Islet of Langerhans (tissue), 1 donor: ENCODE data around the gene RPUSD3.

Experiments used
- FAIRE-seq: peaks from one replicate; lab custom pipeline; 2011; peaks lifted over from hg19 to GRCh38; lab: Jason Lieb, UNC

RPUSD3 gene

GRCh38 chr3:9831253-9831652, 12.6 kb downstream of the RPUSD3 start:
- FAIRE-seq, result no peak

GRCh38 chr3:9828801-9829755, 14.7 kb downstream of the RPUSD3 start:
- FAIRE-seq, result no peak

GRCh38 chr3:9826815-9827573, 16.8 kb downstream of the RPUSD3 start:
- FAIRE-seq, result no peak

- FAIRE-seq, result no peak
Measured at GRCh38 chr3:9825451-9826040, 18.3 kb downstream of the RPUSD3 start.

DNA sequence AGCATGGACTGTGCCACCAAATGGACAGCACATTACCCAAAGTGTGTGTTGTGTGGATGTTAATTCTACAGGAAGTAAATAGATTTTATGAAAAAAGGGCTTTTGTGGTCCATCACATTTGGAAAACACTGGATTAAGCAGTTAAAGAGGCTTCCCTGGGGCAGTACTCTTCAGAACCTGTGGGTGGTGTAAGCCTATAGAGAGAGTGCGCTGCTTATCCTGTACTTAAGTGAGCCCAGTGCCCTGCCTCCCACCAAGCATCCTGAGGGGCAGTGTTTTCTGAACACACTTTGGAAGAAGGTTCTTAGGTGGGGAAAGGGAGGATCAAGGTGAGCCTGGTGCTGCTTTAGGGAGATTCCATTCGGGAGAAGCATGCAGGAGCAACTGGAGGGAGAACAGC, 22.9 kb downstream of the RPUSD3 start:
- FAIRE-seq, result no peak

DNA sequence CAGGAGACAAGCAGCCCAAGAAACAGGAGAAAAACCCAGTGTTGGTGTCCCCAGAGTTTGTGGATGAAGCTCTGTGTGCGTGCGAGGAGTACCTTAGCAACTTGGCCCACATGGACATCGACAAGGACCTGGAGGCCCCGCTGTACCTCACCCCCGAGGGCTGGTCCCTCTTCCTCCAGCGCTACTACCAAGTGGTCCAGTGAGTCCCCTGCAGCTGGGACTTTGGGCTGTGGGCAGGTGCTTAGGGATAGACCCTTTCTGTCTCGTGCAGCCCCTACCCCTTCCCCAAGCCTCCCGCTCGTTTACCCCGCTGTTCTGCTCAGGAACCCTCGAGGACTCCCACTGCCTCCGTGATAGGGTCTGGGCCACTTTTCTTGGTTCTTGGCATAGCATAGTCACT, 23.3 kb downstream of the RPUSD3 start:
- no peak for FAIRE-seq

- no peak for FAIRE-seq
Measured at GRCh38 chr3:9818666-9819335, 25.0 kb downstream of the RPUSD3 start.

DNA sequence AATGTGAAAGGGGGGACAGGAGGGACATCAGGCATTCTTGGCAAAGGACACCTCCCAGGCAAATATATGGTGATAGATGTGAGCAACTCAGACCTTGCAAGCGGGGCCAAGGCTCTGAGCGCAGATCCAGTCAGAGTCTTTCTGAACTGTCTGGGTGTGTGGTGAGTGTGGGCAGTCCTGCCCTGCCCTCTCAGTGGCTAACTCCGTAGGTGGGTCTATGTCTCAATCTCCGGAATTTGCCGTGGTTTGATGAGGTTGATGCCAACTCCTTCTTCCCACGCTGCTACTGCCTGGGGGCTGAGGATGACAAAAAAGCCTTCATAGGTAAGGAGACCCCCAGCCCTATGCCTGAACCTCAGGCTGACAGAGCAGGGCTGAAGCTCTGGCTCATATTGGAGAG, 26.4 kb downstream of the RPUSD3 start:
- FAIRE-seq, result no peak

- no peak for FAIRE-seq
Measured at GRCh38 chr3:9815986-9816385, 27.8 kb downstream of the RPUSD3 start.

- no peak for FAIRE-seq
Measured at GRCh38 chr3:9812870-9813483, 30.8 kb downstream of the RPUSD3 start.

GRCh38 chr3:9810846-9811245, 33.0 kb downstream of the RPUSD3 start:
- no peak for FAIRE-seq

- no peak for FAIRE-seq
Measured at GRCh38 chr3:9810433-9810770, 33.4 kb downstream of the RPUSD3 start.

DNA sequence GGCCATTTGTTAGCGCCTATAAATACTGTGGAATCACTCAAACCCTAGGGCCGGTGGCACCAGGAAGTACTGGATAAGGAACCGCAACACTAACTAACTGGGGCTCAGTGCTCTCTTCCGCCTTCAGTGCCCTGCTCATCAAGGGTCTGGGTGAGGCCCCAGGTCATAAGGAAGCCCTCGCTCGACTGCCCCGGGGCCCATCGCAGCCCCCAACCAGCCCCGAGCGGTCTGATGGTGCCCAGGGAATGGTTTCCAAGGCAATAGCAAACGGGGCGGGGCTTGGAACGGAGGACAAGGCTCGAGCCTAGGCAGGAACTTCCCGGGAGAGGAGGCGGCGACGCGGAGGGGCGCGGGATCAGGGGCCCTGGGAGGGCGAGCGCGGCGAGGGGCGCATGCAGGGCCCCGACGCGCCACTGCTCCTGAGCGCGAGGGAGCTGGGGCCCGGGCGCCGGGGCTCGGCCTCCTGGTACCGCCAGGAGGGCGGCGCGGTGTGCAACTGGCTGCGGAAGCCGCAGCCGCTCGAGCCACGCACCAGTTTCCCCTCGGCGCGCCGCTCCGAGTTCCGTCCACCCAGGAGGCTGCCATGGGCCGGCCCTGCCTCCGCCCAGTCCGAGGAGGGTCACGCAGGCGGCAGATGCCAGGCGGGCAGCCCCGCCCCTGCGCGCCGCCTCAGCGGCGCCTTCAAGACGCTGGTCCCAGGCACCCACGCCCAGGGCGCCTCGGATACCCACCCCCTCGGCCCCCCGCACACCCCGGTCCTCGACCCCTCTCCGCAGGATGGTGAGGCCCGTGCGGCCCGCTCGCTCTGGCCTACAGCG, 34.0 kb downstream of the RPUSD3 start, which contains the start of gene TTLL3:
Gene TTLL3, plus strand, starts transcription at position 648 of the 818 bp plus-strand sequence. CDS start 400 bp downstream, outside the sequence.
- FAIRE-seq, result no peak

GRCh38 chr3:9809239-9809614, 34.6 kb downstream of the RPUSD3 start:
- FAIRE-seq, result no peak

- FAIRE-seq, result no peak
Measured at GRCh38 chr3:9808345-9809037, 35.3 kb downstream of the RPUSD3 start.

GRCh38 chr3:9807981-9808344, 35.8 kb downstream of the RPUSD3 start:
- FAIRE-seq, result no peak

DNA sequence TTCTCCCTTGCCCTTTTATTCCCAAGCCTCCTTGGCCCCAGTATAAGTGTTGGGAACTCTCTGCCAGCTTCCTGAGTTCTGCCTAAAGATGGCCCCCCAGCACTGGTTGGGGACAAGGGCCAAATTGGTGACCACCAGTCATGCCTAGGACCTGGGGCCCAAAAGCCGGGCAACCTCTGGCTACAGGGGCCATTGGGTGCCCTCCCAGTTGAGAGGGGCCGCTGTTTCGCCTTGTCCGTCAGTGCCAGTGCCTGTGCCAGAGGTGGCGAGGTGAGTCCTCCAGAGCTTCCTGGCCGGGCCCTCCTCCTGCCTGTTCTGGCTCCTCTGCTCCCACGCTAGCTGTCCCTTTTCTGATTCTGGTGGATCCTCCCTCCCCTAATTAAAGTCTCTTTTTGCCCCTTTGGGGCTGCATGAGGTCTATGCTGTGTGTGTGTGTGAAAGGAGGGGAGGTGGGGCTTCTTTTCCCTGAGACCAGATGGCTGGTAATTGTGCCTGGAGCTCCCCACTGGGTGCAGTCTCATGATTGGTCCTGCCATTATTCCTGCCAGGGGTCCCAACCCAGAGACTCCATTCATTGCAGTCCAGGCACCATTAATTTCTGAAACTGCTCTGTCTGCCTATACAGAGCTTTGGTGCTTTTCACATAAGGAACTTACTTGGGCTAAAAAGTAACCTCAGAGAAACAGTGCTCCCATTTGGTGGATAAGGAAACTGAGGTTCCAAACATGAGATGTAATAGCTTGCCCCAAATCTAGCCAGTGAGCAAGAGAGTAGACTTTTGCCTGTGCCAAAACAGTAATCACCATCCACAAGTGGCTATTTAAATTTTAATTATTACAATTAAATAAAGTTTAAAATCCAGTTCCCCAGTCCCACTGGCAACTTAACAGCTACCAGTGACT, 36.9 kb downstream of the RPUSD3 start:
- FAIRE-seq, result no peak

- no peak for FAIRE-seq
Measured at GRCh38 chr3:9806137-9806536, 37.7 kb downstream of the RPUSD3 start.

GRCh38 chr3:9804996-9805395, 38.8 kb downstream of the RPUSD3 start:
- no peak for FAIRE-seq

DNA sequence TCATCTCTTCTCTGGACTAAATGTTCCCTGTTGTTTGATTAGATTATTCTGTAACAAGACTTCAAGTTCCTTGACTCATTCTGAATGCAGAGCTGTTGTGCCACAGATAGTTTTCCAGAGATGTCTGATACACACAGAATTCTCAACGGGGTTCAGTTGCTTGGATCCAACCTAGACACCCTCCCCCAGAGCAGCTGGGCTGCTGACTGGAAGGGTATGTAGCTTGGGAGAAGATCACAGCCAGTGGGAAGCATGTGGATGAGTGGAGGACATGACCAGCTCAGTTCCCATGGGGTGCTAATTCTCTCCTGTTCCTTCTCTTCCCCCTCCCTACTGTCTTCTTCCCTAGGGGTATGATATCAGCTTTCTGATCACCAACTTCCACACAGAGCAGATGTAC, 40.3 kb downstream of the RPUSD3 start:
- no peak for FAIRE-seq
